Left ventricle myocardium superior (tissue), 1 donor: ENCODE measurements around the gene SRXN1. TPM values are rescaled to one million over a fixed set of nuclear protein-coding genes. Genes with fewer than 3 reads are reported as not detected.

Experiments used
- ATAC-seq: fragments of 200-7000 bp; cut with Tn5 transposase; one replicate; pipeline ENCODE4 v1.9.1; 2020; ENCODE audit warnings: mild to moderate bottlenecking, moderate library complexity
- DNase-seq: peaks from one replicate; pipeline ENCODE4 v3.0.0-alpha.2; 2020
- intact Hi-C: fragments of 100-400 bp; cut with micrococcal nuclease; formaldehyde crosslinking; loops from one replicate; pipeline ENCODE4 v1.11.0; 2022
- total RNA-seq: library from RNA; stranded (reverse); fragmentation: NEBNext Ultra II Directional; extraction: Animal tissue kit (Norgen Biotek cat#: 25700); gene quantifications from one replicate; pipeline ENCODE4 v1.2.1, GENCODE V29; 2021
- donor health status: DM: no; HTN: yes; CAD: no; lungs with severe emphysema.

SRXN1 gene
- total RNA-seq, 1 donor from 2014 or later: 34.6 TPM

DNA sequence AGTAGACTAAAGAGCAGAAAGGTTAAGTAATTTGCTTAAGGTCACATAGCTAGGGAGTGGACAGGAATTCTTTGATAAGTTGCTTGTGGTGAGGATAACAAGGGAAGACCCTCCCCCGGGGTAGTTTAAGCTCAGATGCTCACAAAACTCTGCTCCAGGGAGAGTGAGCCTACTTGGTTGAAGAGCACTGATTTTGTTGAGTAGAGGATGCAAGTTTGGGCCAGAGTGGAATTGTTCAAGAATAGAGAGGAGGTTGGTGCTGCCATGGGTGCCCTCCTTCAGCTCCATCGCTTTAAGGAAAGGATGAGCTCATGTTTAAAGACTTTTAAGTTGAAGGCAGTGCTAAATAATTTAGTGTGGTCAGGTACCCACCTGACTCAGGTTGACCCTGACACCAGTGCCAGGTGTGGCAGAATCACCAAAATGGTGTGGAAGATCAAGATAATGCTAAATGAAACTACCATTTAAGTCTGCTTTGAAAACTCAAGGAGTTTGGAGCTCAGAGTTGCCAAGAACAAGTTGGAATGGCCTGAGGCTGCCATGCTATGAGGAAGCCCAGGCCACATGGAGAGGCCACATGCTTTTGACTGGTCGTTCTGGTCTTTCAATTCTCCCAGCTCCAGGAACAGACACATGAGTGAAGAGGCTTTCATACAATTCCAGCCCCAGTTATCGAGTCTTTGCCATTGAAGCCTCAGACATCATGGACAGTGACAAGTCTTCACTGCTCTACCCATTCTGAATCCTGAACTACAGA, 34.9 kb downstream of the SRXN1 start:
- DNase-seq (no peak), ATAC-seq (no peak)
- intact Hi-C loops: no loop called here

DNA sequence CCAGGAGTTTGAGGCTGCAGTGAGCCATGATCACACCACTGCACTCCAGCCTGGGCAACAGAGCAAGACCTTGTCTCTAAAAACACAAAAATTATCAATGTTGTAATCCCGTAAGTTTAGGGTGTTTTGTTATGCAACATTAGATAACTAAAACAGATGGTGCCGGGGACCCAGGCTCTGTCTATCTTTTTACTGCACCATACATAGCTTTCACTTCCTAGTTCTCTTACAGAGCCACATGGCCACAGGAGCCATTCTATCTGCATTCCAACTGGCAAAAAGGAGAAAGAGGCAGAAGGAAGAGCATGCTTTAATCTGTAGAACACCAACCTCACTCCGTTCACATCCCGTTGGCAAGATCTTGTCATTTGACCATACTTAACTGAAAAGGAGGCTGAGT, 37.5 kb downstream of the SRXN1 start:
- DNase-seq (no peak), ATAC-seq (no peak)
- intact Hi-C loops: no loop called here

DNA sequence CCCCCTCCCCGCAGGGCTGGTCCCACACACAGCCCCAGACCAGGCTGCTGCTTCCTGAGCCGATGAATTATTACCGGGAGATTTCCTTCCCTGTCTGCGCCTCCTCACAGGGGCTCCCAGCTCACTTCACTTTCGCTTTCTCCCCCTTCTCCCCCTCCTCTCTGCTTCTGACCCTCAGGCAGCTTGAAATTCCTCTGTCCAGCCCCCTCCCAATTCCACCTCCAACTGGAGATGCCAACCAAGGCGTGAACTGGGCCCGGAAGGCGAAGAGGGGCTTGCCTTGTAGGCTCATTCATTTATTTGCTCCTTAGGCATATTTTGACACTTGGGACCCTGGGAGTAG, 41.2 kb downstream of the SRXN1 start:
- intact Hi-C loops: no loop called here
- DNase-seq (no peak), ATAC-seq (no peak)

DNA sequence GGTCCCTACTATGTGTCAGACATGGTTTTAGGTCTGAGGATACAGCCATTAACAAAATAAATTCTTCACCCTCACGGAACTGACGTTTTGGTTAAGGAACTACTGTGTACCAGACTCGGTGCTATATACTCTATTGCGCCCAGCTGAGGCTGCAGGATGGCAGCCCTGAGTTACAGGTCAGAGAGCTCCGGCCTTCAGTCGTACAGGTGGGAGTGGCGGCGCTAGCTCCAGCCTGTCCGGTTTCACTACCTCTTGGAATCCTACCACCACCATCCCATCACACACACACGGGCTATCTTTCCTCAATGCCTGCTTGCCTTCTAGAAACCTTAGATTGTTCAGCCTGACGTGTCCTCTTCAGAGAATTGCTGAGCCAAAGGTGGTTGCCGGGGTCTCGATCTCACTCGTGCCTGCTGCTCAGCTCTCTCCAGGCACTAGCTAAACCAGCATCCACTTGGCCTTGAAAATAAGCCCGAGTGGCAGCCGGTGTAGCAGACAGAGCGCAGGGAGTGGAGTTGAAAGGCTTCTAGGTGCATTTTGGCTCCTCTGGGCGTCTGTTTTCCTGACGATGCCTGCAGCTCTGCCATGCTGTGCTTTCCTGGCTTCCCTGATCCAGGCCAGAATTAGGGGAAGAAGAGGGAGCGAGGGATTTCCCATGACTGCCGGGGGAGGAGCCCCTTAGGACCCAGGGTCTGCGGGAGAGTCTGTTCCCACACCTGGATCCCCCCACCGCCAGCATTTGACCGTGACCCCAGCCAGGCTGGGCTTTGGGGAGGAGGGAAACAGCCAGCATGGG, 41.8 kb downstream of the SRXN1 start:
- no peak for DNase-seq
- no peak for ATAC-seq
- intact Hi-C loops: no loop called here

DNA sequence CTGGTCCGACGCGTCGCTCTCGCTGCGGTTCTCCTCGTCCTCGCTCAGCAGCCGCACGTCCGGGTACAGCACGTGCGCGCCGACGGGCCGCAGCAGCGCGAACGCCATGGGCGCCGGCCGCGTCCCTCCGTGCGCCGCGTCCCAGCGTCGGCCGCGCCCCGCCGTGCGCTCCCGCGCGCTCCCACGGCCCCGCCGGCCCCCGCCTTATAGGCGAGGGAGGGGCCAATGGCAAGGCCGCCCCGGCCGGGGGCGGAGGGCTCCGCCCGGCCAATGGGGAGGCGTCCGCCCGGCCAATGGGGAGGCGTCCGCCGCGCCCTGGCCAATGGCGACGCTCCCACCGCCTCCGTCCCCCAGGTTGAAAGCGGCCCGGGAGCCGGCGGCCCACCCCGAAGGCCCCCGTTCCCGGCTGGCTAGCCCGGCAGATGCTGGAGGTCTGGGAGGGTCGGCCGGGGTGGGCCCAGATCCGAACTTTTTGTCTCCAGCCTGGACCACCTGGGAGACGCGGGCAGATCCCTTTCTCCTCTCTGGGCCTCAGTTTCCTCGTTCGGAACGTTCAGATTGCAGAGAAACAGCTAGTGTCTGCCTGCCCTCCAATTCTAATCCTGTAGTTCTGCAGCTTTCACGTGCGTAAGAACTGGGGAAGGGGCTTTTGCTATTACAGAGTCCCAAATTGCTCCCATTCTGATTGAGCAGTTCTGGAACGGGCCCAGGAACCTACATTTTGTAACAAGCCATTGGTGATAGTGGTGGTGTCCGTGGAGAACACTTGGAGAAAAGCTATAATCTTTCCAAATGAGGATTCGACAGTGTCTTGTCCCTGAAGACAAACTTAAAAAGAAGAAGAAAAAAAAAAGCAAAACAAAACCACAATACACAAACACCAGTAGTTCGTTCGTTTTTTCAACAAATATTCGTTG, 42.6 kb downstream of the SRXN1 start, which contains the start of gene TCF15:
Gene TCF15 (minus strand): TSS at position 180 of the 917 bp plus-strand sequence. CDS start 72 bp downstream, at position 108.
- ATAC-seq (peak; percentile 89), DNase-seq (peak; percentile 86)
- intact Hi-C loops: no loop called here

DNA sequence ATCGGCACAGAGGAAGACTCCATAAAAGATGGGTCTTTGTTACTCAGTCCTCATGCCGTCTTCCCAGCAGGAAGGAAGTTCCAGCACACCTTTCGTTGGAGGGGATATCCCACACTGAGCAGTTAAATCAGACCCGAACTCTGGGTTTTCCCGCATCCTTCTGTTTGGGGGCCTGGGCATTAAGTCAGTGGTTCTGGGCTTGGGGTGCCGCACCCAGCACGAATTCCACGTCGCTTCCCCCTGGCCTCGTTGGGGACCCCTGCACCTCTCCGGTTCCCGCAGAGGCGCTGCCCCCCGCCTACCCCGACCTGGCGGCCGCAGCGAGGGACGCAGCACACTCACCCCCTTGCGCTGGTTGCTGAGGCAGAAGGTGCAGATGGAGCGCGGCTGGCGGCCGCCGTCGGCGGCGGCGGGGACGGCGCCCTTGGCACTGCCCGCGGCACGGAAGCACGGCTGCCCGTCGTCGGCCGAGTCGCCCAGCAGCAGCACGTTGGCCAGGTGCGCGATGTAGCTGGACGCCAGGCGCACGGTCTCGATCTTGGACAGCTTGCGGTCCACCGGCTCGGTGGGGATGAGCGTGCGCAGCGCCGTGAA, 43.5 kb downstream of the SRXN1 start:
- intact Hi-C loops: no loop called here
- ATAC-seq (no peak), DNase-seq (peak; percentile 39)

DNA sequence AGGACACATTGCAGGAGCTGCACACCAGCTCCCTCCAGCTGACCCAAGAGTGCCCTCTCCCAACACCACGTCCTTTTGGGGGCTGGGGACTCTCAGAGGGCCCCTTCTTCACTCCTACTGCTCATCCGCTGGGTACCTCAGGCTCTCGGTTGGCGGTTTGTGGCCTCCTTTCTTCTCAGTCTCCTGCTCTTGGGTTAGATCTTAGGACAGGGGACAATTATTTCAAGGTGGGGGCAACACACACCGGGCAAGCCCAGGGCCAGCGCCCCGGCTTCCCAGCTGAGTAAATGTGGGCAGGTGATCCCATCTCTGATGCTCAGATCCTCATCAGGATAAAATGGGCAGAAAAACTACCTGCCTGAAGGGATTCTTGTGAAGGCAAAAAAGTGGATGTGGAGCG, 44.0 kb downstream of the SRXN1 start:
- DNase-seq: no peak
- intact Hi-C loops: no loop called here

DNA sequence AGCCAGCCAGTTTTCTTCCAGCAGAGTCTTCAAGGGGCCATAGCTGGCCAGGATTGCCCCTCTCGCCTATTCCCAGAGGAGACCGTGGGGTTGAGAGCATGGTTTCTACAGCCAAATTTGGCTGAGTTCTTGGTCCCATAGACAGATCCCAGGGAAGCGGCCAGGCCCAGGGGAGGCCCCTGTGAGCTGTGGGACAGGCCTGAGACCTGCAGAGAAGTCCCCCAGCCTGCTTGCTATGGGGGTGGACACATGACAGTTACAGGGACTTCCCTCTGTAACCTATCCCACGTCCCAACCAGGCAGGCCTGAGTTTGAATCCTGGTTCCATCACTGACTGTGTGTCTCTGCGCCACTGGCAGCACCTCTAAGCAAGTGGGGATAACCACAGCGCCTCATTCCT, 45.5 kb downstream of the SRXN1 start:
- intact Hi-C loops: no loop called here
- peak; percentile 53 for DNase-seq

More for the DNA sequence above, 44.0 kb downstream of the SRXN1 start:
- no peak for ATAC-seq

DNA sequence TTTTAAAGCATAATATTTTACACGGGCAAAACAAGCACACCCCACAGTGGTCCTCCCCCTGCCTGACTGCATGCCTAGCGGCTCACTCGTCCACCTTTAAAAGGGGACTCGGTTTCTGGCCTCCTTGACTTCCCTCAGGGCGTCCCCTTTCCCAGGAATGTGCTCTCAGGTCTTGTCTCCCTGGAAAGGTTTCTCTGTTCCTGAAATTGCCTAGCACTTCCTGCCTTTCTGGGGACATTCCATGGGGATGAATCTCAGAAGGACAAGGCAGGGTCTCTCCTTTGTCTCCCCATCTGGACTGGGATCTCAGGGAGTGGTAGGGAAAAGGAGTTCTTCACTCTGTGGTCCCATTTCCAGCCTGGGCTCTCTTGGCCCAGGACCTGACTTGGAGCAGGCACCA, 47.8 kb downstream of the SRXN1 start:
- ATAC-seq: no peak
- DNase-seq: no peak
- intact Hi-C loops: no loop called here

More for the DNA sequence above, 45.5 kb downstream of the SRXN1 start:
- no peak for ATAC-seq

DNA sequence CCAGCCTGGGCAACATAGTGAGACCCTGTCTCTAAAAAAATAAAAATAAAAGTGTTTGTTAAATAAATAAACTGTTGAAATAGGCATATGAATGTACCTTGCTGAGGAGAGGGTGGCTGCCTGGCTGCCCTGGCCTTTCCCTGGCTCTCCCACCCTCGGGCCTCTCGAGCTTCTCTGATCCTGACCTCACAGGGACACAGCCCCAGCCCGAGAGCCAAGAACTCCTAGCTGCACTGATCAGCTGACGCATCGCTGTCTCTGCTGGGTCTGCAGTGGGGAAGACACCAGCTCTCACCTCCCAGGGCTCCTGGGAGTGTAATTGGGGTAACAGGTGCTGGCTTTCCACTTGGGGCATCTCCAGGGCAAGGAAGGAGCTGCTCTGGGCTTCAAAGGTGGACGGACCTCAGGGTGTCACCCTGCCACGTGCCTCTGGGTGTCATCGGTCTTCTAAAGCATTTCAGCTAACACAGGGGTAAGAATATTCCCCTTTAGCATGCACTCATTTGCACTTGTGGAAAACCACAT, 49.8 kb downstream of the SRXN1 start:
- ATAC-seq: peak; percentile 54
- peak; percentile 64 for DNase-seq
- intact Hi-C loops: no loop called here

DNA sequence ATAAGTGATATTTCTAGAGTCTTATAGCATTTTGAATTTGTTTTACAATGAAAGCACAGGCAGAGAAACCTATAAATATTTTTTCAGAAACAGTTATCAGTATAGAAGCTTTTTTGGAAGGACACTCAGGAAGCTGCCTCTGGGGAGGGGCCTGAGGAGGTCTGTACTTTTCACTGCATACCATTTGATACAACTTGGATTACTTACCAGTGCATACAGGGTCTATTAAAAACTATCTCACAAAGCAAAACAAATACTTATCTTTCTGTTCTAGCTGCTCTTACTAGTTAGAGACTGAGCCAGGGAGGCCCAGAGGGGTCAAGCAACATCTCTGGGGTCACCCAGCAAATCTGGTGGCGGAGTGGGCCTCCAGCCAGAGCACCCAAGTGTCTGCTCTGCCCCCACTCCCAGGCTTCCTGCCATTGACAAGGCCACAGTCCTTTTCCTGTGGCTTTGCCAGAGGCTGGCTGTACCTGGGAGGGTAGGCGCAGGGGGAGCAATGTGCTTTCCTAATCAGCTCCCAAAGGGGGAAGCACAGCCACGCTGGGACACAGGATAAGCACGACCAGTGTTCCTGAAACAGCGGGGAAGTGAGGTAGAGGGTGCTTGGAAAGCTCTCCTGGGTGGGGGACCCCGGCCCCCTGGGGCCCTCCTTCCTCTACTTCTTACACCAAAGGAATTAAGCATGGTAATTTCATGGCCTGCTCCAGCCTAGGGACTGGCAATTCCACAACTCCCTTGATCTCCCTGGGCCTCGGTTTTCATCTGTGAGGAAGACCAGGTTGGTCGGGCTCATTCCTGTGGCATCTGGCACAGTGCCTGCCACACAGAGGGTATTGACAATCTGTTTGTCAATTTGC, 50.7 kb downstream of the SRXN1 start:
- peak; percentile 81 for ATAC-seq

DNA sequence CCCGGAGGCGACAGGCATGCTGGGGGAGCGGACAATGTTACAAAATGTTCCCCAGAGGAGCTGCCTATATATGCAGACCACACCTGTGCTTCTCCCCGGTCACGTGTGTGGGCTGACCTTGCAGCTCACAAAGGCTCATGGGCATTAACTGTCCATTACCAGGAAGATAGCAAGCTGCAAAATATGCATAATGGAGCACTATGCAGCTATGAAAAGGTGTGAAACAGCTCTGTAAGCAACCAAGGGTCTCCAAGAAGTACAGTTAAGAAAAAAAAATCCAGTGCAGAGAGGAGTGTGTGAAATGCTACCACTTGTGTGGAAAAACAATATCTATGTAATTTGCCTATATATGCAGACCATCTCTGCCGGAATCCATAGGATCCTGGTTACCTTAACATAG, 52.3 kb downstream of the SRXN1 start:
- intact Hi-C loops: no loop called here

More for the DNA sequence above, 50.7 kb downstream of the SRXN1 start:
- intact Hi-C loops: no loop called here
- DNase-seq: peak; percentile 83

DNA sequence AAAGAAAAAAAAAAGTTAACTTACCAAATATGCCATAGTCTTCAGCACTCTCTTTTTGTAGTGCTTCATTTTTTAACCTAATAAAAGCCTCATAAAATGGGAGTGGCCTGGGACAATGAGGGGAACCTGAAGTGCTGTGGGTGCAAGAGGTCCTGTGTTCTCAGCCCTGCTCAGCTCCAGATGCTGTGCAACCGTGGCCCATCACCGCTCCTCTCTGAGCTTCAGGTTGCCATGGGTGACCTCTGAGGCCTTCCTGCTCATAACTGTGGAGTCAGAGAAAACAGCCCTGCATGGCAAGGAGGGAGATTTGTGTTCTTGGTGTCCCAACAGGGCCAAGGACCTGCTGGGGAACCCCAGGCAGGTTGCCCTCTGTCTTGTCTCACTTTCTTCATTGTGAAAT, 52.9 kb downstream of the SRXN1 start:
- intact Hi-C loops: no loop called here
- ATAC-seq (no peak), DNase-seq (no peak)

More for the DNA sequence above, 52.3 kb downstream of the SRXN1 start:
- DNase-seq (no peak), ATAC-seq (no peak)

DNA sequence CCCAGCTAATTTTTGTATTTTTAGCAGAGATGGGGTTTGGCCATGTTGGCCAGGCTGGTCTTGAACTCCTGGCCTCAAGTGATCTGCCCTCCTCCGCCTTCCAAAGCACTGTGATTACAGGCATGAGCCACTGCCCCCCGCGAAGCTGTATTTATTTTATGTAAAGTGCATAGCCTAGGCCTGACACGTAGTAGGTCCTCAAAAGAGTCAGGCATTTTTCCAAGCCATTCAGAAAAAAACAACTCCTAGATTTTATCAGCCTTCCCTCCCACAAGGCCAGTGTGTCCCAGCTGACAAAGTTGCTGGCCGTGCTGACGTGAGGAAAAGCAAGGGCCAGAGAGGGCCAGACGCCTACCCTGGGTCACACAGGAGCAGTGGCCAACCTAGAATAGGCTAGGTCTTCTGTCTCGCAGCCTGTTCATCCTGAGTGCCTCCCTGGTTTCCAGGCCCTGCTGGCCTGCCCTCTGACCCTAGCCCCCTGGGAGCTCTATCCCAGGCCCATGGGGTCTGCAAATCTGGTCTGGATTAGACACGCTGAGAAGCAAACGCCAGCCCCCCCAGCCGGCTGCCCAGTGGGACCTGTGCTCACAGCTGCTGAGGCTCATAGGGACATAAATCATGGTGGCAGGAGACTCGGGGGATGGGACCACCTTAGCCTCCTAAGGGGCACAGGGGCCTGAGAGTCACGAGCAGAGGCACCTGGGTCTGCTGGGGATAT, 54.7 kb downstream of the SRXN1 start:
- ATAC-seq: no peak
- DNase-seq: peak; percentile 52
- intact Hi-C loops: no loop called here

DNA sequence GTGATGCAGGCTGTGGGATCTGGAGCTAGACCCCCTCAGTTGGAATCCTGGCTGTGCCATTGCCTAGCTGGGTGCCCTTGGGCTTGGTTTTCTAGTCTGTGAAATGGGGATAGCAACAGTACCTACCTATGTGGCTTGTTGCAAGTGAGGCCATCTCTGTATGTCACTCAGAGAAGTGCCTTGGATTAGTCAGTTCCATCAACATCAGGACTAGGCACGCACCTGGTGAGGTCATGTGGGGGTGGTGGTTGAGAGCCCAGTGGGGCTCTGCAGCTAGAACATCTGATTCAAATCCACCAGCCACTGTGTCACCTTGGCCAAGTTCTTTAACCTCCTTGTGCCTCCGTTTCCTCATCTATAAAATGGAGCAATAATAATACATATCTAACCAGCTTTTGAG, 55.4 kb downstream of the SRXN1 start:
- intact Hi-C loops: no loop called here
- DNase-seq (no peak), ATAC-seq (no peak)
